Measurements from ENCODE around the gene CD200.

- TF ChIP-seq CTCF (IDR thresholded peaks at IDR 0.05) = no peak
- no peak for TF ChIP-seq FOXJ3 (CRISPR knock-in tag; IDR thresholded peaks at IDR 0.05; ENCODE audit: borderline replicate concordance)
Observed at GRCh38 chr3:112349557-112349956, 16.6 kb downstream of the CD200 start.

Measured in WTC11 (cell line).